Activated B cell treated with CpG ODN at 0.5 μM for 24 hours (primary cell): ENCODE measurements around the gene HAVCR2. TPM values are rescaled to one million over a fixed set of nuclear protein-coding genes. Genes with fewer than 3 reads are reported as not detected.

Source experiments
- ATAC-seq: fragments of 200-7000 bp; cut with Tn5 transposase; one replicate; pipeline ENCODE4 v1.10.0; 2021; ENCODE audit warnings: low read depth, mild to moderate bottlenecking, moderate library complexity
- CTCF ChIA-PET: fragments of 350-600 bp; sonication (Branson Sonifier 250); formaldehyde crosslinking; loops from one replicate; lab custom pipeline; 2021; ENCODE audit warnings: antibody characterized with exemption; lab: Charles Lee
- POLR2A ChIA-PET: fragments of 350-600 bp; sonication (Branson Sonifier 250); formaldehyde crosslinking; loops from one replicate; lab custom pipeline; 2021; ENCODE audit warnings: antibody characterized with exemption; lab: Charles Lee
- DNase-seq: peaks from one replicate; pipeline ENCODE4 v3.0.0; 2022
- H3K27ac Mint-ChIP-seq: one replicate; pipeline ENCODE4 v1.8.0; 2020; ENCODE audit warnings: mixed read lengths
- H3K27me3 Mint-ChIP-seq: one replicate; pipeline ENCODE4 v1.8.0; 2021; ENCODE audit warnings: mixed read lengths
- H3K36me3 Mint-ChIP-seq: one replicate; pipeline ENCODE4 v1.8.0; 2021; ENCODE audit warnings: low read depth, mixed read lengths
- H3K4me1 Mint-ChIP-seq: one replicate; pipeline ENCODE4 v1.8.0; 2021; ENCODE audit warnings: mixed read lengths
- H3K4me3 Mint-ChIP-seq: one replicate; pipeline ENCODE4 v1.8.0; 2020; ENCODE audit warnings: mild to moderate bottlenecking, mixed read lengths
- H3K9me3 Mint-ChIP-seq: one replicate; pipeline ENCODE4 v1.8.0; 2020; ENCODE audit warnings: mixed read lengths
- intact Hi-C: fragments of 100-400 bp; cut with micrococcal nuclease; formaldehyde crosslinking; loops from one replicate; pipeline ENCODE4 v1.15.1; 2024
- total RNA-seq: library from RNA; stranded (reverse); gene quantifications from 2 replicates; pipeline ENCODE4 v1.2.3, GENCODE V29; 2022
- TF ChIP-seq, protein P1 (sequence below): fragments of 200-600 bp; IDR thresholded peaks from one replicate; pipeline ENCODE4 v1.8.0; 2022; ENCODE audit warnings: antibody characterized with exemption, mild to moderate bottlenecking

The HAVCR2 gene
- total RNA-seq, 1 donor from 2014 or later: 0.84 TPM

GRCh38 chr5:157106630-157107461, 2.0 kb downstream of the HAVCR2 start:
- ChIA-PET CTCF (no interaction called here), POLR2A (interaction anchor here (0.7 kb wide), 1 partner anchor 722 kb away, joined by 3 read pairs; no protein-coding TSS in a partner anchor)
- ATAC-seq (no peak), DNase-seq (no peak)
- H3K9me3 Mint-ChIP-seq: no peaks in the 10 kb centered on the region
- H3K27me3 Mint-ChIP-seq: no peaks in the 10 kb centered on the region
- TF ChIP-seq, protein P1, sequence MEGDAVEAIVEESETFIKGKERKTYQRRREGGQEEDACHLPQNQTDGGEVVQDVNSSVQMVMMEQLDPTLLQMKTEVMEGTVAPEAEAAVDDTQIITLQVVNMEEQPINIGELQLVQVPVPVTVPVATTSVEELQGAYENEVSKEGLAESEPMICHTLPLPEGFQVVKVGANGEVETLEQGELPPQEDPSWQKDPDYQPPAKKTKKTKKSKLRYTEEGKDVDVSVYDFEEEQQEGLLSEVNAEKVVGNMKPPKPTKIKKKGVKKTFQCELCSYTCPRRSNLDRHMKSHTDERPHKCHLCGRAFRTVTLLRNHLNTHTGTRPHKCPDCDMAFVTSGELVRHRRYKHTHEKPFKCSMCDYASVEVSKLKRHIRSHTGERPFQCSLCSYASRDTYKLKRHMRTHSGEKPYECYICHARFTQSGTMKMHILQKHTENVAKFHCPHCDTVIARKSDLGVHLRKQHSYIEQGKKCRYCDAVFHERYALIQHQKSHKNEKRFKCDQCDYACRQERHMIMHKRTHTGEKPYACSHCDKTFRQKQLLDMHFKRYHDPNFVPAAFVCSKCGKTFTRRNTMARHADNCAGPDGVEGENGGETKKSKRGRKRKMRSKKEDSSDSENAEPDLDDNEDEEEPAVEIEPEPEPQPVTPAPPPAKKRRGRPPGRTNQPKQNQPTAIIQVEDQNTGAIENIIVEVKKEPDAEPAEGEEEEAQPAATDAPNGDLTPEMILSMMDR: no peak
- intact Hi-C loops: loop anchor here (10.0 kb wide), 1 partner anchor 192 kb away; no protein-coding TSS in a partner anchor
- no peak overlapping the region for H3K27ac Mint-ChIP-seq
- H3K4me3 Mint-ChIP-seq: no peak overlapping the region
- peaks cover 35% of the 10 kb centered on the region for H3K4me1 Mint-ChIP-seq
- no peaks in the 10 kb centered on the region for H3K36me3 Mint-ChIP-seq

GRCh38 chr5:157100140-157100679, 8.6 kb downstream of the HAVCR2 start:
- peaks cover 3% of the 10 kb centered on the region for H3K4me1 Mint-ChIP-seq
- TF ChIP-seq, protein P1: no peak
- no peak overlapping the region for H3K4me3 Mint-ChIP-seq
- ChIA-PET CTCF (no interaction called here), POLR2A (no interaction called here)
- ATAC-seq: no peak
- H3K36me3 Mint-ChIP-seq: no peaks in the 10 kb centered on the region
- no peak for DNase-seq
- no peaks in the 10 kb centered on the region for H3K9me3 Mint-ChIP-seq
- H3K27me3 Mint-ChIP-seq: no peaks in the 10 kb centered on the region
- no peak overlapping the region for H3K27ac Mint-ChIP-seq
- intact Hi-C loops: loop anchor here (10.0 kb wide), 1 partner anchor 185 kb away; no protein-coding TSS in a partner anchor

DNA sequence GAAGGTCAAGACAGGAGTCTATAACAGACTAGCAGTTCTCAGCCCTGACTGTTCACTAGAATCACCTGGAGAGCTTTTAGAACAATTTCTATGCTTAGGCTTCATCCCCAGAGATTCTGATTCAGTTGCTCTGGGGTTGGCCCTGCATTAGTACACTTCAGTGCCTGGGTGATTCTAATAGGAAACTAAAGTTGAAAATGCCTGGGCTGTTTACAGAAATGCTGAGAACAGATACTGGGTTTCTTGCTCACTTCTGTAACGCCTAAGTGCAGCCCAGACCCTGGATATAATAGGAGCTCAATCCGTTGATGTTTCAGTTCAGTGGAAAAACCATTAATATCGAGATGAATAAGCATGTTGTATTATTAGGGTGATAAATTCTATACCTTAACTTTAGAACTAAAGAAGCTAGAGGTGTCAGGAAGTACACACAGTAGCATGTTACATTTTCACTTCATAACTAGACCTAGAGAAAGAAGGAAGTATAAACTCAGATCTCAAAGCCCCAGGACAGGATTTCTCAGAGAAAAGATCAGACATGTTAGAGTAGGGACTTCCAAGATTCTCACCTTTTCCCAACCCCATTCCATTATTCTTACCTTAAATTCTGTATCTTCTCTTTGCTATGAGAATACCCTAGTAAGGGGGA, 20.4 kb downstream of the HAVCR2 start:
- POLR2A ChIA-PET: interaction anchor here (0.9 kb wide), 1 partner anchor 14 kb away, joined by 3 read pairs; no protein-coding TSS in a partner anchor
- peaks cover 2% of the 10 kb centered on the region for H3K4me1 Mint-ChIP-seq
- TF ChIP-seq, protein P1: no peak
- H3K9me3 Mint-ChIP-seq: no peaks in the 10 kb centered on the region
- no peak overlapping the region for H3K4me3 Mint-ChIP-seq
- ATAC-seq: no peak
- H3K27ac Mint-ChIP-seq: no peak overlapping the region
- H3K36me3 Mint-ChIP-seq: no peaks in the 10 kb centered on the region
- no peaks in the 10 kb centered on the region for H3K27me3 Mint-ChIP-seq
- CTCF ChIA-PET: no interaction called here
- no peak for DNase-seq
- intact Hi-C loops: no loop called here

DNA sequence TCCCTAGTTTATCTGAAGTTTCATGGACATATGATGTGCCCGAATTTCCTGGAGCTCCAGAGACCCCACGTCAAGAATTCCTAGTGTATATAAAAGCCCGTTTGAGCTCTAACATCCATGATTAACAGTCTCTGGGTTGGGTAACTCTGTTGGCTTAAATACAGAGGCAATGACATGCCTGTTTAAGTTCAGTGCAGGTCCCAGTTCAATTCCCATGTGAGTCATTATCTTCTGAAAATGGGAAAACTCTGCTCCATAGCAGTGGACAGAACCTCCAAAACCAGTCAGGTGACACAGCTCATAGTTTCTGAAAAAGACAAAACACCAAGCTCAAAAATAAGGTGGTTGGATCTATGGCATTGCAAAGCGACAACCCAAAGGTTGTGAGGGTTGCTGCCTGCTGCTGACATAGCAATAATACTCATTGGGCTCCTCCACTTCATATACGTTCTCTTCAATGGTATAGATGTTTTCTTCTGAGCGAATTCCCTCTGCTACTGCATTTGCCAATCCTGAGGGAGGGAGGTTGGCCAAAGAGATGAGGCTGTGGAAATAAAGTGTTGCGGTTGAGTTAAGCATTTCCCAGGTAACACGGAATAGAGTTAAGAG, 22.0 kb downstream of the HAVCR2 start:
- Mint-ChIP-seq H3K27ac (no peak overlapping the region), H3K4me3 (no peak overlapping the region)
- no peak for ATAC-seq

More for the DNA sequence above, 22.0 kb downstream of the HAVCR2 start:
- H3K36me3 Mint-ChIP-seq: no peaks in the 10 kb centered on the region
- no peaks in the 10 kb centered on the region for H3K9me3 Mint-ChIP-seq
- intact Hi-C loops: no loop called here
- CTCF ChIA-PET: no interaction called here
- no peak for DNase-seq
- H3K4me1 Mint-ChIP-seq: peaks cover 2% of the 10 kb centered on the region
- TF ChIP-seq, protein P1: no peak
- no peaks in the 10 kb centered on the region for H3K27me3 Mint-ChIP-seq
- POLR2A ChIA-PET: no interaction called here
